Anterior cingulate cortex (tissue), 58 donors: ENCODE data around the gene CKAP4.

Experiments
- DNase-seq, 58 donors: peaks; one replicate each; lab custom pipeline; 2025; lab: John Stamatoyannopoulos, UW

The CKAP4 gene

GRCh38 chr12:106246891-106247673 is 738 bp downstream of the CKAP4 start:
- DNase-seq, result peak in 37 of 58 donors; percentile 9 to 67 (median 31)

- DNase-seq, result no peak
Observed at GRCh38 chr12:106245767-106246166, 2.1 kb downstream of the CKAP4 start.

- DNase-seq, result no peak
Observed at GRCh38 chr12:106243620-106244019, 4.2 kb downstream of the CKAP4 start.

- no peak for DNase-seq
Observed at GRCh38 chr12:106240821-106241220, 7.0 kb downstream of the CKAP4 start.

GRCh38 chr12:106239951-106240335 is 7.9 kb downstream of the CKAP4 start:
- no peak for DNase-seq

- DNase-seq, result no peak
Observed at GRCh38 chr12:106239241-106239950, 8.4 kb downstream of the CKAP4 start.

GRCh38 chr12:106238146-106238545 is 9.7 kb downstream of the CKAP4 start:
- DNase-seq, result no peak

- DNase-seq, result no peak
Observed at GRCh38 chr12:106235770-106236169, 12.1 kb downstream of the CKAP4 start.

- no peak for DNase-seq
Observed at GRCh38 chr12:106234449-106234848, 13.4 kb downstream of the CKAP4 start.

GRCh38 chr12:106233011-106233410 is 14.8 kb downstream of the CKAP4 start:
- no peak for DNase-seq

GRCh38 chr12:106229036-106229591 is 18.7 kb downstream of the CKAP4 start:
- no peak for DNase-seq

- DNase-seq, result no peak
Observed at GRCh38 chr12:106228320-106228710, 19.5 kb downstream of the CKAP4 start.

GRCh38 chr12:106227641-106228319 is 20.0 kb downstream of the CKAP4 start:
- no peak for DNase-seq

GRCh38 chr12:106226884-106227640 is 20.8 kb downstream of the CKAP4 start:
- peak in 11 of 58 donors; percentile 6 to 71 (median 15) for DNase-seq

GRCh38 chr12:106224355-106224706 is 23.5 kb downstream of the CKAP4 start:
- peak in 1 of 58 donors; percentile 22 for DNase-seq

GRCh38 chr12:106223485-106224354 is 24.1 kb downstream of the CKAP4 start:
- peak in 48 of 58 donors; percentile 8 to 59 (median 31) for DNase-seq

GRCh38 chr12:106220536-106220935 is 27.3 kb downstream of the CKAP4 start:
- DNase-seq, result no peak

- DNase-seq, result no peak
Observed at GRCh38 chr12:106219043-106219442, 28.8 kb downstream of the CKAP4 start.

- DNase-seq, result no peak
Observed at GRCh38 chr12:106217706-106218105, 30.1 kb downstream of the CKAP4 start.
